ENCODE results near the gene MSN. TPM values are rescaled to one million over a fixed set of nuclear protein-coding genes. Genes with fewer than 3 reads are reported as not detected.

Gene MSN
- polyA plus RNA-seq, 1 donor (not counting 4 experiments of a cell fraction or from before 2014, with no cell fraction given), result 421 TPM

- dilution Hi-C loops (cut with MboI; ENCODE audit: extremely low pct_ligation_motif_present, low sequenced_read_pairs), result no loop called here
- no peak overlapping the region for H3K9ac ChIP-seq (ENCODE audit: control insufficient read depth, extremely low read depth, insufficient read depth, low read length)
- no peaks in the 10 kb centered on the region for H4K20me1 ChIP-seq (ENCODE audit: control insufficient read depth, extremely low read depth, insufficient read depth, low read length)
- FAIRE-seq (no peak), DNase-seq (ENCODE audit: low read depth, low spot score) (no peak)
- H2AFZ ChIP-seq (ENCODE audit: control insufficient read depth, low read length), result no peak overlapping the region
- no peaks in the 10 kb centered on the region for H3K27me3 ChIP-seq (ENCODE audit: control insufficient read depth, extremely low read depth, insufficient read depth, low read length)
- no peaks in the 10 kb centered on the region for H3K9me1 ChIP-seq (ENCODE audit: control insufficient read depth, extremely low read depth, insufficient read depth, low read length)
- peaks cover 87% of the 10 kb centered on the region for H3K79me2 ChIP-seq (ENCODE audit: control insufficient read depth, insufficient read depth, low read length)
- H3K9me3 ChIP-seq (ENCODE audit: control insufficient read depth, low read depth, low read length), result no peaks in the 10 kb centered on the region
- H3K36me3 ChIP-seq (ENCODE audit: control insufficient read depth in 2 of 2, extremely low read depth in 1 of 2, insufficient read depth in 2 of 2, low read length in 2 of 2), result peaks cover 0 to 1% of the 10 kb centered on the region in 2 experiments
- TF ChIP-seq CTCF (optimal IDR thresholded peaks at IDR 0.05 in 1 of 3, IDR thresholded peaks at IDR 0.05 in 1 of 3, conservative IDR thresholded peaks at IDR 0.05 in 1 of 3; ENCODE audit: extremely low read depth in 1 of 3, insufficient read depth in 2 of 3, low read length in 3 of 3), result no peak
- TF ChIP-seq EZH2 (IDR thresholded peaks at IDR 0.05; ENCODE audit: low read length), result no peak
- peaks cover 24% of the 10 kb centered on the region for H3K4me1 ChIP-seq (ENCODE audit: control insufficient read depth, extremely low read depth, insufficient read depth, low read length)
- no peak overlapping the region for H3K4me2 ChIP-seq (ENCODE audit: control insufficient read depth, extremely low read depth, insufficient read depth, low read depth, low read length)
- H3K4me3 ChIP-seq (ENCODE audit: control insufficient read depth in 2 of 3, extremely low read depth in 1 of 3, insufficient read depth in 2 of 3, low read depth in 1 of 3, low read length in 3 of 3), result no peak overlapping the region
- H3K27ac ChIP-seq (ENCODE audit: control insufficient read depth, insufficient read depth, low read length), result no peak overlapping the region
These were observed 17.7 kb downstream of the MSN start for GRCh38 chrX:65685112-65685511.

DNA sequence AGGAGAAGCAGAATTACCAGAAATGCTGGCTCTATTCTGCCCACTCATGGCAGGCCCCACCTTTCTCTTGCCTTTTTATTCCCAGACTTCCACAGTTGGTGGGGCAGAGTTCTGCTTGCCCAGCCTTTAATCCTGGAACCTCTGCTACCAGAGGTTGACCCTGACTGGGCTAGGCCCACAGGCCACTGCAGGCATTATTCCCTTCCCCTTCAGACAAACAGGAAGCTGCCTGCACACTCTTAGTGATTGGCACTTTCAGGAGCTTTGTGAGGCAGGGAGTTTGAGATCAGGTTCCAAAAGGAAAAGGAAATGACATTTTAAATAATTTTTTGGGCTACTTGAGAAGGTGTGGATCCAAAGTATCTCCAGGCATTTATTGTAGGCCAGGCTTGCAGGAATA, 18.8 kb downstream of the MSN start:
- FAIRE-seq (no peak), DNase-seq (ENCODE audit: low read depth, low spot score) (no peak)
- H3K4me3 ChIP-seq (ENCODE audit: control insufficient read depth in 2 of 3, extremely low read depth in 1 of 3, insufficient read depth in 2 of 3, low read depth in 1 of 3, low read length in 3 of 3), result no peak overlapping the region
- no peaks in the 10 kb centered on the region for H4K20me1 ChIP-seq (ENCODE audit: control insufficient read depth, extremely low read depth, insufficient read depth, low read length)
- no peaks in the 10 kb centered on the region for H3K27me3 ChIP-seq (ENCODE audit: control insufficient read depth, extremely low read depth, insufficient read depth, low read length)
- peaks cover 86% of the 10 kb centered on the region for H3K79me2 ChIP-seq (ENCODE audit: control insufficient read depth, insufficient read depth, low read length)
- H3K9me1 ChIP-seq (ENCODE audit: control insufficient read depth, extremely low read depth, insufficient read depth, low read length), result no peaks in the 10 kb centered on the region
- no peak for TF ChIP-seq CTCF (optimal IDR thresholded peaks at IDR 0.05 in 1 of 3, IDR thresholded peaks at IDR 0.05 in 1 of 3, conservative IDR thresholded peaks at IDR 0.05 in 1 of 3; ENCODE audit: extremely low read depth in 1 of 3, insufficient read depth in 2 of 3, low read length in 3 of 3)
- no peak for TF ChIP-seq EZH2 (IDR thresholded peaks at IDR 0.05; ENCODE audit: low read length)
- H2AFZ ChIP-seq (ENCODE audit: control insufficient read depth, low read length), result no peak overlapping the region
- no peak overlapping the region for H3K9ac ChIP-seq (ENCODE audit: control insufficient read depth, extremely low read depth, insufficient read depth, low read length)
- dilution Hi-C loops (cut with MboI; ENCODE audit: extremely low pct_ligation_motif_present, low sequenced_read_pairs), result no loop called here
- H3K4me1 ChIP-seq (ENCODE audit: control insufficient read depth, extremely low read depth, insufficient read depth, low read length), result peaks cover 30% of the 10 kb centered on the region
- no peaks in the 10 kb centered on the region for H3K9me3 ChIP-seq (ENCODE audit: control insufficient read depth, low read depth, low read length)
- no peak overlapping the region for H3K4me2 ChIP-seq (ENCODE audit: control insufficient read depth, extremely low read depth, insufficient read depth, low read depth, low read length)
- H3K27ac ChIP-seq (ENCODE audit: control insufficient read depth, insufficient read depth, low read length), result no peak overlapping the region
- peaks cover 0 to 3% of the 10 kb centered on the region in 2 experiments for H3K36me3 ChIP-seq (ENCODE audit: control insufficient read depth in 2 of 2, extremely low read depth in 1 of 2, insufficient read depth in 2 of 2, low read length in 2 of 2)

Data from keratinocyte (primary cell).